PFSK-1 (cell line): ENCODE measurements around the gene C2orf80.

Experiments
- FOXP2 ChIP-seq: optimal IDR thresholded peaks from 2 replicates; pipeline ENCODE3; 2011; ENCODE audit warnings: borderline replicate concordance, control low read depth, inconsistent platforms; ENCODE audit not compliant: insufficient read depth; ENCODE audit errors: extremely low read length, extremely low read depth
- POLR2AphosphoS5 ChIP-seq: IDR thresholded peaks from 2 replicates; pipeline ENCODE4 v1.6.1; 2012; ENCODE audit warnings: low read depth, mild to moderate bottlenecking, control low read depth, low read length, moderate library complexity
- REST ChIP-seq, 2 experiments: IDR thresholded peaks; 2 replicates each; pipeline versions ENCODE4 v1.6.1 to v1.8.0; 2011 to 2012; ENCODE audit warnings: low read depth in 2 of 2, low read length in 2 of 2, control low read depth in 1 of 2, inconsistent platforms in 1 of 2, mild to moderate bottlenecking in 1 of 2, moderate library complexity in 1 of 2; ENCODE audit not compliant: insufficient read depth in 1 of 2
- SIN3A ChIP-seq: IDR thresholded peaks from 2 replicates; pipeline ENCODE4 v1.6.1; 2012; ENCODE audit warnings: mild to moderate bottlenecking, low read length, moderate library complexity, borderline replicate concordance; ENCODE audit not compliant: insufficient read depth
- TAF1 ChIP-seq: IDR thresholded peaks from 2 replicates; pipeline ENCODE4 v1.6.1; 2012; ENCODE audit warnings: low read length, control low read depth, borderline replicate concordance; ENCODE audit not compliant: insufficient read depth

The C2orf80 gene

GRCh38 chr2:208130712-208131110 is 59.1 kb downstream of the C2orf80 start:
- TF ChIP-seq SIN3A (no peak), REST (IDR thresholded peaks at IDR 0.05; ENCODE audit: insufficient read depth in 1 of 2, low read depth in 2 of 2, low read length in 2 of 2) (no peak), FOXP2 (no peak), TAF1 (no peak), POLR2AphosphoS5 (no peak)

GRCh38 chr2:208129744-208130711 is 59.8 kb downstream of the C2orf80 start, which contains the start of gene CRYGC:
Gene CRYGC (minus strand): TSS chr2:208129828. CDS start chr2:208129792, 36 bp downstream.
- TF ChIP-seq FOXP2 (no peak), REST (IDR thresholded peaks at IDR 0.05; ENCODE audit: insufficient read depth in 1 of 2, low read depth in 2 of 2, low read length in 2 of 2) (no peak), TAF1 (no peak), POLR2AphosphoS5 (no peak), SIN3A (no peak)

GRCh38 chr2:208128136-208128535 is 61.7 kb downstream of the C2orf80 start:
- TF ChIP-seq POLR2AphosphoS5, result no peak
- no peak for TF ChIP-seq TAF1
- TF ChIP-seq REST (IDR thresholded peaks at IDR 0.05; ENCODE audit: insufficient read depth in 1 of 2, low read depth in 2 of 2, low read length in 2 of 2), result no peak
- no peak for TF ChIP-seq SIN3A
- TF ChIP-seq FOXP2, result no peak

GRCh38 chr2:208127090-208127489 is 62.7 kb downstream of the C2orf80 start:
- TF ChIP-seq REST (IDR thresholded peaks at IDR 0.05; ENCODE audit: insufficient read depth in 1 of 2, low read depth in 2 of 2, low read length in 2 of 2) (no peak), TAF1 (no peak), POLR2AphosphoS5 (no peak), SIN3A (no peak)
